ENCODE results near the gene KCNK10. TPM values are rescaled to one million over a fixed set of nuclear protein-coding genes. Genes with fewer than 3 reads are reported as not detected.

The KCNK10 gene
- total RNA-seq, 4 donors from 2014 or later: 0.10 to 0.38 TPM; not detected in 2

GRCh38 chr14:88342980-88343379, 19.9 kb upstream of the KCNK10 start:
- no peak for DNase-seq
- Histone ChIP-seq H3K9me3 (no peaks in the 10 kb centered on the region), H3K36me3 (no peaks in the 10 kb centered on the region), H3K4me1 (no peaks in the 10 kb centered on the region), H3K27me3 (no peaks in the 10 kb centered on the region), H3K27ac (no peak overlapping the region), H3K4me3 (replicated peaks in 1 of 3) (no peak overlapping the region)
- 73 to 94% methylated on average over 2 of the region's 2 CpGs for WGBS, 2 donors
- TF ChIP-seq POLR2A (IDR thresholded peaks at IDR 0.05) (no peak), CTCF (IDR thresholded peaks at IDR 0.05) (no peak)
- intact Hi-C loops (cut with DNase I): no loop called here

- DNase-seq: no peak
- no peak overlapping the region for H3K4me3 ChIP-seq (replicated peaks in 1 of 3)
- no peak for TF ChIP-seq POLR2A (IDR thresholded peaks at IDR 0.05)
- no peak for TF ChIP-seq CTCF (IDR thresholded peaks at IDR 0.05)
- no peaks in the 10 kb centered on the region for H3K36me3 ChIP-seq
- no peaks in the 10 kb centered on the region for H3K9me3 ChIP-seq
- H3K27ac ChIP-seq: no peak overlapping the region
- no peaks in the 10 kb centered on the region for H3K27me3 ChIP-seq
- H3K4me1 ChIP-seq: no peaks in the 10 kb centered on the region
- intact Hi-C loops (cut with DNase I): no loop called here
These were observed 17.3 kb upstream of the KCNK10 start for GRCh38 chr14:88340357-88340756.

GRCh38 chr14:88333036-88333435, 10.0 kb upstream of the KCNK10 start:
- no peak overlapping the region for H3K4me3 ChIP-seq (replicated peaks in 1 of 3)
- TF ChIP-seq CTCF (IDR thresholded peaks at IDR 0.05): no peak
- TF ChIP-seq POLR2A (IDR thresholded peaks at IDR 0.05): no peak
- H3K4me1 ChIP-seq: no peaks in the 10 kb centered on the region
- H3K9me3 ChIP-seq: no peaks in the 10 kb centered on the region
- WGBS, 2 donors: 86 to 89% methylated on average over 1 of the region's 1 CpG
- DNase-seq: no peak
- no peaks in the 10 kb centered on the region for H3K36me3 ChIP-seq
- no peak overlapping the region for H3K27ac ChIP-seq
- no peaks in the 10 kb centered on the region for H3K27me3 ChIP-seq
- intact Hi-C loops (cut with DNase I): no loop called here

GRCh38 chr14:88327497-88327896, 4.4 kb upstream of the KCNK10 start:
- DNase-seq: no peak
- H3K4me1 ChIP-seq: peaks cover 0 to 19% of the 10 kb centered on the region in 2 donors
- no peak overlapping the region for H3K4me3 ChIP-seq (replicated peaks in 1 of 3)
- TF ChIP-seq POLR2A (IDR thresholded peaks at IDR 0.05) (no peak), CTCF (IDR thresholded peaks at IDR 0.05) (no peak)
- 68 to 79% methylated on average over 1 of the region's 1 CpG for WGBS, 2 donors
- no peaks in the 10 kb centered on the region for H3K9me3 ChIP-seq
- H3K27me3 ChIP-seq: no peaks in the 10 kb centered on the region
- intact Hi-C loops (cut with DNase I): no loop called here
- H3K27ac ChIP-seq: no peak overlapping the region
- no peaks in the 10 kb centered on the region for H3K36me3 ChIP-seq

GRCh38 chr14:88326352-88327103, 3.5 kb upstream of the KCNK10 start:
- Histone ChIP-seq H3K27me3 (no peaks in the 10 kb centered on the region), H3K4me1 (peaks cover 0 to 20% of the 10 kb centered on the region in 2 donors), H3K36me3 (no peaks in the 10 kb centered on the region), H3K27ac (no peak overlapping the region), H3K4me3 (replicated peaks in 1 of 3) (no peak overlapping the region), H3K9me3 (no peaks in the 10 kb centered on the region)
- intact Hi-C loops (cut with DNase I): no loop called here
- WGBS, 2 donors: 1 to 2% methylated on average over 22 to 37 of the region's 37 CpGs
- DNase-seq: no peak
- TF ChIP-seq POLR2A (IDR thresholded peaks at IDR 0.05): no peak
- TF ChIP-seq CTCF (IDR thresholded peaks at IDR 0.05): no peak
